NB4 (cell line): ENCODE data around the gene STAC.

Source experiments
- CTCF ChIP-seq: IDR thresholded peaks from one replicate; pipeline ENCODE4 v1.5.1; 2012; ENCODE audit warnings: low read depth, low read length
- MAX ChIP-seq: IDR thresholded peaks from 2 replicates; pipeline ENCODE4 v1.6.1; 2011; ENCODE audit warnings: low read depth, low read length
- POLR2A ChIP-seq: IDR thresholded peaks from 2 replicates; pipeline ENCODE4 v1.6.1; 2011; ENCODE audit warnings: mild to moderate bottlenecking; ENCODE audit not compliant: insufficient read length; ENCODE audit errors: extremely low read depth

DNA sequence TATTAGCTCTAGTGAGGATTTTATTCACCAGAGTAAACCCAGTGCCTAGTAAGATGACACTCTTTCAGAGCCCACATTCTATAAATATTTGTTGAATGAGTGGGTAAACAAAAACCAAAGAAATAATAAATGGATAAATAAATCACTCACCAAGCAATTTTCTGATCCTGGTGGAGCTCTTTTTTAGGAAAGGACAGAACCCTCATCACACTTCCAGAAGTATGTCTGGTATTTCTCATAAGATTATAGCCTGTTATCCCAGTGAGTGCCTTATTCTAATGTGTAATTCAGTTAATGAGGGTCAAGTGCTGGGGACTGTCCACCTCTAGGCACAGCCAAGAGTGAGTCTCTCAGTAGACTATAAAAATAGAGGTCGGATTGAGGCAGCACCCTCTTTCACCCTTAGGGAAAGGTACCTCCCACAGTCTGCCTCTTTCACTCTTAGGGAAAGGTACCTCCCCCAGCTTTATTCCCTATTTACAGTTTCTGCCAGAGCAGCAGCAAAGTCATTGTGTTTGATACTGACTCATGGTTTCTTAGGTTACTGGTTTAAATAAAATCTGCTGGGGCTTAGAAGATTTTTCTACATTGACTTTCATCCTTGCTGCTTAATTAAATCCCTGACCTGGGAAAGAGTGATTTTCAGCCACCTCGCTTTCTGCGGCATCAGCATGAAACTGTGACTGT is 145.0 kb downstream of the STAC start:
- TF ChIP-seq CTCF: no peak
- TF ChIP-seq POLR2A: no peak
- TF ChIP-seq MAX: no peak
